Chondrocyte (in vitro differentiated cells): ENCODE data around the gene SPTB. TPM values are rescaled to one million over a fixed set of nuclear protein-coding genes. Genes with fewer than 3 reads are reported as not detected.

ENCODE experiments used
- DNase-seq: peaks from one replicate; pipeline ENCODE4 v3.0.0; 2021; ENCODE audit warnings: mixed read lengths, low spot score
- H3K27ac Mint-ChIP-seq: one replicate; pipeline ENCODE4 v1.8.0; 2021; ENCODE audit warnings: mild to moderate bottlenecking, moderate library complexity, mixed read lengths; ENCODE audit not compliant: unreplicated experiment
- H3K27me3 Mint-ChIP-seq: 2 replicates; pipeline ENCODE4 v1.8.0; 2021; ENCODE audit warnings: low read depth, mixed read lengths
- H3K36me3 Mint-ChIP-seq: 2 replicates; pipeline ENCODE4 v1.8.0; 2021; ENCODE audit warnings: low read depth, mixed read lengths
- H3K4me1 Mint-ChIP-seq: 2 replicates; pipeline ENCODE4 v1.8.0; 2021; ENCODE audit warnings: low read depth, mild to moderate bottlenecking, mixed read lengths
- H3K4me3 Mint-ChIP-seq: one replicate; pipeline ENCODE4 v1.8.0; 2021; ENCODE audit warnings: mild to moderate bottlenecking, moderate library complexity, mixed read lengths; ENCODE audit not compliant: unreplicated experiment
- H3K9me3 Mint-ChIP-seq: 2 replicates; pipeline ENCODE4 v1.8.0; 2021; ENCODE audit warnings: low read depth, mixed read lengths
- total RNA-seq: library from RNA; stranded (reverse); gene quantifications from 3 replicates; pipeline ENCODE4 v1.2.1, GENCODE V29; 2021
- TF ChIP-seq, protein P1 (sequence below): fragments of 200-600 bp; sonication (generic); IDR thresholded peaks from 2 replicates; pipeline ENCODE4 v1.5.0; 2021; ENCODE audit warnings: antibody characterized with exemption, mild to moderate bottlenecking, moderate library complexity

The SPTB gene
- total RNA-seq, 1 donor from 2014 or later: 7.2 TPM

DNA sequence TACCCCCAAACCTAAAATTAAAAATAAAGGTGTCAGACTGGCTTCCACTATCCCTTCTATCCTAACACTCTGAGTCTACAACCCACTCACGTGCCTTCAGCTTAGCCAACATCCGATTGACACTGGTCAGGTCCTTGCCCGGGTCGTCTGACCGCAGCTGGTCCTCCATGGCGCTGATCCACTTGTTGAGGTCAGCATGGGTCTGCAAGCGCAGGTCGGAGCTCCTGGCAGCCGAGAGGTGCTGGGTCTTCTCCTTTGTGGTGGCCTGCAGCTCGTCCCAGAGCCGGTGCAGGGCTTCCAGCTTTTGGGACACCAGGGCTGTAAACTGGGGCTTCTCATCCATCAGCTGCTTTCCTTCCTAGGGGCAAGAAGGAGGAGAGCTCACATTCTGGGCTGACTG, 97.5 kb downstream of the SPTB start:
- Mint-ChIP-seq H3K27me3 (no peaks in the 10 kb centered on the region), H3K4me3 (no peak overlapping the region), H3K9me3 (no peaks in the 10 kb centered on the region), H3K4me1 (peaks cover 9% of the 10 kb centered on the region), H3K27ac (no peak overlapping the region), H3K36me3 (peaks cover 5% of the 10 kb centered on the region)
- peak; percentile 90 for DNase-seq
- TF ChIP-seq, protein P1, sequence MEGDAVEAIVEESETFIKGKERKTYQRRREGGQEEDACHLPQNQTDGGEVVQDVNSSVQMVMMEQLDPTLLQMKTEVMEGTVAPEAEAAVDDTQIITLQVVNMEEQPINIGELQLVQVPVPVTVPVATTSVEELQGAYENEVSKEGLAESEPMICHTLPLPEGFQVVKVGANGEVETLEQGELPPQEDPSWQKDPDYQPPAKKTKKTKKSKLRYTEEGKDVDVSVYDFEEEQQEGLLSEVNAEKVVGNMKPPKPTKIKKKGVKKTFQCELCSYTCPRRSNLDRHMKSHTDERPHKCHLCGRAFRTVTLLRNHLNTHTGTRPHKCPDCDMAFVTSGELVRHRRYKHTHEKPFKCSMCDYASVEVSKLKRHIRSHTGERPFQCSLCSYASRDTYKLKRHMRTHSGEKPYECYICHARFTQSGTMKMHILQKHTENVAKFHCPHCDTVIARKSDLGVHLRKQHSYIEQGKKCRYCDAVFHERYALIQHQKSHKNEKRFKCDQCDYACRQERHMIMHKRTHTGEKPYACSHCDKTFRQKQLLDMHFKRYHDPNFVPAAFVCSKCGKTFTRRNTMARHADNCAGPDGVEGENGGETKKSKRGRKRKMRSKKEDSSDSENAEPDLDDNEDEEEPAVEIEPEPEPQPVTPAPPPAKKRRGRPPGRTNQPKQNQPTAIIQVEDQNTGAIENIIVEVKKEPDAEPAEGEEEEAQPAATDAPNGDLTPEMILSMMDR: no peak

DNA sequence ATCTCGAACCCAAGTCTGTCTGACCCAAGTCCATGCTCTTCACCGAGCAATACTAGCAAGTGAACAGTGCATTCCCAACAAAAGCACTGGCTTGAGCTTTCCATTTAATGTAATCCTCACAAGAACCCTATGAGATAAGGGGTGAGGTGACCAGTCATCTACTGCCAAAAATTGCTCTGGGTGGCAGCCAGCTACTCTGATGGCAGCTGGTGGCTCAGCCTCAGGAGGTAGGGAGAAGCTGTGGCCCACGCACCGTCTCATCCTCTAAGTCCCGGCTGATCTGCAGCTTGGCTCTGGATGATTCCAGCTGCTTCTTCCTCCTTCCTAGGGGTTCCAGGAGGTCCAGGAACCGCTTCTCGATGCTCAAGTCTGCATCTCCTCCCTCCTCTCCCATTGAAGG, 100.2 kb downstream of the SPTB start:
- Mint-ChIP-seq H3K9me3 (no peaks in the 10 kb centered on the region), H3K4me1 (no peaks in the 10 kb centered on the region), H3K4me3 (no peak overlapping the region), H3K27me3 (no peaks in the 10 kb centered on the region), H3K27ac (no peak overlapping the region), H3K36me3 (peaks cover 6% of the 10 kb centered on the region)
- peak; percentile 63 for DNase-seq
- TF ChIP-seq, protein P1: no peak

DNA sequence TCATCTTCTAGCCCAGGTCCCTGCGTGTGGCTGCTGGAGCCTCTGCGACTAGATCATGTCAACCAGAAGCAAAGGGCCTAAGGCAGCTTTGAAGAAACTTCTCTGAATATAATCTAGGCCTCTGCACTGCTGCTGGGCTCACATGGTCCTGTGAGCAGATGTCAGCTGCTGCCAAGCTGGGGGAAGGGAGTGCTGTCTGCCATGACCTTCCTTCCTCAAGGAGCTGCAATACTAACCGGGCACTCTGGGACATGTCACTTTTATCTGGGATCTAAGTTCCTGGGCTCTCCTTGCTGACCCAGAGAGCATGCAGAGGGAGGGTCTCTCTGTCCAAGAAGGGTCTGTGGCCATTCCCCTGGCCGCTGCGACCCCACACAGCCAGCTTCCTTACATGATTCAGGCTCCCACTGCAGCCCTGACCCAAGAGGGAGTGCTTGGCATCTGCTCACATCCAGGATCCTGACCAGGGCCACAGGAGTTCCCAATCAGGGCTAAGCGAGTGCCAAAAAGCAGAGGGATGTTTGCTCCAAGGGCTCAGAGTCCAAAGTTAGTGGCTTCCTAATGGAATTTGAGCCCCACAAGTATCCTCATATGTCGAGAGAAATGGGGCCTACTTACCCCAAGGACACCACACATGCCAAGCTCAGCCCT, 101.5 kb downstream of the SPTB start:
- H3K4me1 Mint-ChIP-seq: no peaks in the 10 kb centered on the region
- TF ChIP-seq, protein P1: no peak
- H3K9me3 Mint-ChIP-seq: no peaks in the 10 kb centered on the region
- DNase-seq: peak; percentile 63
- H3K36me3 Mint-ChIP-seq: peaks cover 8% of the 10 kb centered on the region
- H3K4me3 Mint-ChIP-seq: no peak overlapping the region
- H3K27ac Mint-ChIP-seq: no peak overlapping the region
- H3K27me3 Mint-ChIP-seq: no peaks in the 10 kb centered on the region

DNA sequence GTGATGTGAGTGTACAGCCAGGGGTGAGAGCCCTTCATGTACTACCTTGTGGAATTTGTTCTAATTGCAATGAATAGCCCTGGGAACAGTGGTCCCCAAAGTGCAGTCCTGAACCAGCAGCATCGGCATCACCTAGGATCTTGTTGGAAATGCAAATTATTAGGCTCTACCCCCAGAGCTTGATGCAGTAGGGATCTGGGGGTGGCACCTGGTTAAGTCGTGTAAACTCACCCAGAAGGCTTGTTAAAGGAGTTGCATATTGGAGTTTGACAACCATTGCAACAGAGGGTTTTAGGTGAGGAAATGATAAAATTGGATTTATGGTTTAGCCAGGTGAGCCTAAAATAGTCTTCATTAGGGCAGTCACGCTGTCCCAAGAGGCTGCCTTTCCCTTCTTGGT, 102.2 kb downstream of the SPTB start:
- Mint-ChIP-seq H3K9me3 (no peaks in the 10 kb centered on the region), H3K27ac (no peak overlapping the region), H3K27me3 (no peaks in the 10 kb centered on the region), H3K4me1 (no peaks in the 10 kb centered on the region), H3K36me3 (peaks cover 8% of the 10 kb centered on the region), H3K4me3 (no peak overlapping the region)
- TF ChIP-seq, protein P1: no peak
- DNase-seq: no peak

DNA sequence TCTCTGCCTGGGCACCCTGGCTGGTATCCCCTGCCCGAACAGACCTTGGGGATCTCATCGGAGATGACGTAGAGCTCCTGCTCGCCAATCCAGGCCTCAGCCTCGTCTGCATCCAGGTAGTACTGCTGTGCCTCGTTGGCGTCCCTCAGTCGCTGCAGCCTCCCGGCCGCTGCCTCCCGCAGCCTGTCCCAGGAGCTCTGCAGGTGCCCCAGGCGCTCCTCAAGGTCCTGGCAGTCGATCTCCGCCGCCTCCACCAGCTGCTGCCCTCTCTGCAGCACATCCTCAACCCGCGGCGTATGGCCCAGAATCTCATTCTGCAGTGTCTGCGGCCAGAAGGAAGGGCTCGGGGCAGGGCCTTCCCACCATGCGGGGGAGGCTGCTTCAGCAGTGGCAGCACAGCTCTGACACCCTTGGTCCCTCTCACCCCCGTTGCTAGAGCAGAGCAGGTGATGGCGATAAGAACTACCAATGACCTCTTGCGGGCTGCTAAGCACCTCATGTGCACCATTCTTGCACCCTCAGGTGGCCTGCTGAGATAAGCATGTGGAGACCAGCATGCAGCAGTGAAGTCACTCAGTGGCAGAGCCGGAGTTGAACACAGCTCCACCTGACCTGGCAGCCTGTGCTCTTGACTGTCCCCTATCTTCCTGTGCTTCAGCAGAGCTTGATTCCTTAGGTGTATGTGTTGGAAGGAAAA, 104.5 kb downstream of the SPTB start:
- Mint-ChIP-seq H3K9me3 (no peaks in the 10 kb centered on the region), H3K27me3 (no peaks in the 10 kb centered on the region), H3K4me1 (no peaks in the 10 kb centered on the region), H3K27ac (no peak overlapping the region), H3K4me3 (no peak overlapping the region), H3K36me3 (peaks cover 3% of the 10 kb centered on the region)
- TF ChIP-seq, protein P1: no peak
- DNase-seq: peak; percentile 79
